GM23248 (cell line): ENCODE results near the gene GSTP1. TPM values are rescaled to one million over a fixed set of nuclear protein-coding genes. Genes with fewer than 3 reads are reported as not detected.

Experiments used
- DNase-seq: peaks from one replicate; pipeline ENCODE4 v3.0.0-alpha.2; 2015
- H2AFZ ChIP-seq: fragments of 200-600 bp; sonication (generic); 2 replicates; pipeline ENCODE4 v1.6.1; 2016; ENCODE audit warnings: antibody characterized with exemption
- H3F3A ChIP-seq: fragments of 200-600 bp; sonication (generic); 2 replicates; pipeline ENCODE4 v1.6.1; 2016; ENCODE audit warnings: mild to moderate bottlenecking, antibody characterized with exemption, mixed run types; ENCODE audit not compliant: insufficient read depth
- H3K27ac ChIP-seq: fragments of 200-600 bp; sonication (generic); 2 replicates; pipeline ENCODE4 v1.5.1; 2016; ENCODE audit warnings: mild to moderate bottlenecking
- H3K27me3 ChIP-seq: fragments of 200-600 bp; sonication (generic); replicated peaks from 2 replicates; pipeline ENCODE4 v1.6.1; 2016; ENCODE audit warnings: mild to moderate bottlenecking; ENCODE audit not compliant: insufficient read depth
- H3K36me3 ChIP-seq: fragments of 200-600 bp; sonication (generic); 2 replicates; pipeline ENCODE4 v1.6.1; 2016; ENCODE audit warnings: low read depth, mild to moderate bottlenecking
- H3K4me1 ChIP-seq: fragments of 200-600 bp; sonication (generic); 2 replicates; pipeline ENCODE4 v1.6.1; 2016; ENCODE audit warnings: mild to moderate bottlenecking; ENCODE audit not compliant: insufficient read depth
- H3K4me2 ChIP-seq: fragments of 200-600 bp; sonication (generic); one replicate; pipeline ENCODE4 v1.6.1; 2016; ENCODE audit warnings: mild to moderate bottlenecking; ENCODE audit not compliant: unreplicated experiment
- H3K4me3 ChIP-seq: fragments of 200-600 bp; sonication (generic); 2 replicates; pipeline ENCODE4 v1.5.1; 2016; ENCODE audit warnings: mild to moderate bottlenecking
- H3K79me2 ChIP-seq: fragments of 200-600 bp; sonication (generic); 2 replicates; pipeline ENCODE4 v1.6.1; 2016; ENCODE audit warnings: mild to moderate bottlenecking; ENCODE audit not compliant: insufficient read depth
- H3K9ac ChIP-seq: fragments of 200-600 bp; sonication (generic); 2 replicates; pipeline ENCODE4 v1.6.1; 2016; ENCODE audit warnings: mild to moderate bottlenecking
- H3K9me2 ChIP-seq: fragments of 200-600 bp; sonication (generic); 2 replicates; pipeline ENCODE4 v1.6.1; 2016; ENCODE audit warnings: mixed run types, mild to moderate bottlenecking, moderate library complexity; ENCODE audit not compliant: insufficient read depth
- H3K9me3 ChIP-seq: fragments of 200-600 bp; sonication (generic); one replicate; pipeline ENCODE4 v1.6.1; 2017; ENCODE audit warnings: low read depth
- H4K20me1 ChIP-seq: fragments of 200-600 bp; sonication (generic); 2 replicates; pipeline ENCODE4 v1.6.0; 2016; ENCODE audit not compliant: insufficient read depth
- EZH2 ChIP-seq: fragments of 200-600 bp; sonication (generic); IDR thresholded peaks from 2 replicates; pipeline ENCODE4 v1.6.1; 2018; ENCODE audit warnings: antibody characterized with exemption, mild to moderate bottlenecking; ENCODE audit not compliant: insufficient read depth, poor library complexity, severe bottlenecking
- EZH2phosphoT487 ChIP-seq: fragments of 200-600 bp; sonication (generic); IDR thresholded peaks from 2 replicates; pipeline ENCODE4 v1.6.1; 2018; ENCODE audit warnings: antibody characterized with exemption, moderate library complexity, mild to moderate bottlenecking, low read depth; ENCODE audit not compliant: insufficient read depth
- WGBS, 2 experiments: methylation state at CpG; one replicate each; pipeline ENCODE4 v1.1.6; 2015 to 2017; ENCODE audit warnings: low lambda C conversion rate in 2 of 2, low coverage in 1 of 2; ENCODE audit errors: missing lambda C conversion rate in 2 of 2; 5-methylcytosine and 5-hydroxymethylcytosine counted together
- in situ Hi-C: fragments of 300-500 bp; cut with MboI; formaldehyde crosslinking; loops from 2 replicates; pipeline ENCODE4 v1.15.0; 2020
- polyA plus RNA-seq: library from polyadenylated mRNA; unstranded; fragments of >200 nt; fragmentation: Nextera tagmentation; extraction: Ambion mirVana; gene quantifications from 2 replicates; pipeline ENCODE4 v1.2.1, GENCODE V29; 2016
- total RNA-seq: library from RNA; depleted of rRNA; stranded (reverse); fragments of >200 nt; shearing (Covaris generic); gene quantifications from 2 replicates; pipeline ENCODE4 v1.2.3, GENCODE V29; 2014

GSTP1 gene
- total and polyA plus RNA-seq, 2 experiments from 2014 or later: 606 to 743 TPM

DNA sequence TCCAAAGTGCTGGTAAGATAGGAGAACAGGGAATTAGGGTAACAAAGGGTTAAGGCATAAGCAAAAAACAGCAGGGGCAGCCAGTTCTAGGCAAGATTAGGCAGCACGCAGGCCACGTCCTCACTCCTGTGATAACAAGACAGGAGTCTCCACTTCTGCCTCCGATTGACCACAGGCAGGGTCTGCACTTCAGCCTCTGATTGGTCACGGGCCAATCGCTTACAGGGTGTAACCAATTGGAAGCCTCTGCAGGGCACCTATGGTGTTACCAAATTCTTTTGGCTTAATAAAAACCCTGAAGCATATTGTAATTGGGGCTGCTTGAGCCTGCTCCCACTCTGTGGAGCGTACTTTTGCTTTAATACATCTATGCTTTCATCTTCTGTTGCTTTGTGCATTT lies 12.2 kb upstream of the GSTP1 start:
- H3K4me2 ChIP-seq: no peak overlapping the region
- H3K9ac ChIP-seq: no peak overlapping the region
- H4K20me1 ChIP-seq: no peaks in the 10 kb centered on the region
- no peak overlapping the region for H3K27ac ChIP-seq
- no peaks in the 10 kb centered on the region for H3K4me1 ChIP-seq
- no peaks in the 10 kb centered on the region for H3K36me3 ChIP-seq
- H3K9me3 ChIP-seq: no peaks in the 10 kb centered on the region
- no peaks in the 10 kb centered on the region for H3K79me2 ChIP-seq
- H2AFZ ChIP-seq: no peak overlapping the region
- 35 to 36% methylated on average over 6 of the region's 6 CpGs for WGBS, 2 experiments
- 0 out of 2 replicates have a peak, but pooled peaks cover 5% of the 10 kb centered on the region for H3F3A ChIP-seq
- DNase-seq: no peak
- in situ Hi-C loops: no loop called here
- TF ChIP-seq EZH2phosphoT487 (no peak), EZH2 (no peak)
- no peak overlapping the region for H3K4me3 ChIP-seq
- H3K27me3 ChIP-seq: peaks cover 38% of the 10 kb centered on the region
- no peaks in the 10 kb centered on the region for H3K9me2 ChIP-seq

DNA sequence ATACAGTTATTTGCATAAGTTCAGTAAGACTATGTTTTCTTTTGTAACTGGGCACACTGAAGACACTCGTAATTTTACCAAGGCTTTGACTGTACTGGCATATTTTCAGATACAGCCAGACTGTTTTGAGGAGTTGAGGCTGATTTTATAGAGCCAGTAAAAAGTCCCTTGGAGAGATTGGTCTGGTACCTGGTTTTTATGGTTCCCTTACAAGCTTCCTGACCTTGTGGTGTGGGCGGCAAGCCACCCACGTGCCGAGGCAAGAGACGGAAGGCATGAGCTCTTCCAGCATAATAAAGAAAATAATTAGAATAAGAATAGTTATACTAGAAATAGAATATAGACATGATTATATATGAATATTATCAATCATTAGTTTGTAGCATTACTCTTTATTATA lies 11.3 kb upstream of the GSTP1 start:
- H3K4me3 ChIP-seq: no peak overlapping the region
- no peak overlapping the region for H3K9ac ChIP-seq
- no peaks in the 10 kb centered on the region for H3K9me2 ChIP-seq
- no peaks in the 10 kb centered on the region for H4K20me1 ChIP-seq
- H3K9me3 ChIP-seq: no peaks in the 10 kb centered on the region
- no peak for TF ChIP-seq EZH2
- TF ChIP-seq EZH2phosphoT487: no peak
- H3K27me3 ChIP-seq: peaks cover 40% of the 10 kb centered on the region
- no peak for DNase-seq
- 0 out of 2 replicates have a peak, but pooled peaks cover 5% of the 10 kb centered on the region for H3F3A ChIP-seq
- 2 to 4% methylated on average over 5 of the region's 5 CpGs for WGBS, 2 experiments
- no peak overlapping the region for H2AFZ ChIP-seq
- no peak overlapping the region for H3K27ac ChIP-seq
- H3K4me2 ChIP-seq: no peak overlapping the region
- H3K4me1 ChIP-seq: no peaks in the 10 kb centered on the region
- no peaks in the 10 kb centered on the region for H3K36me3 ChIP-seq
- in situ Hi-C loops: no loop called here
- H3K79me2 ChIP-seq: no peaks in the 10 kb centered on the region

DNA sequence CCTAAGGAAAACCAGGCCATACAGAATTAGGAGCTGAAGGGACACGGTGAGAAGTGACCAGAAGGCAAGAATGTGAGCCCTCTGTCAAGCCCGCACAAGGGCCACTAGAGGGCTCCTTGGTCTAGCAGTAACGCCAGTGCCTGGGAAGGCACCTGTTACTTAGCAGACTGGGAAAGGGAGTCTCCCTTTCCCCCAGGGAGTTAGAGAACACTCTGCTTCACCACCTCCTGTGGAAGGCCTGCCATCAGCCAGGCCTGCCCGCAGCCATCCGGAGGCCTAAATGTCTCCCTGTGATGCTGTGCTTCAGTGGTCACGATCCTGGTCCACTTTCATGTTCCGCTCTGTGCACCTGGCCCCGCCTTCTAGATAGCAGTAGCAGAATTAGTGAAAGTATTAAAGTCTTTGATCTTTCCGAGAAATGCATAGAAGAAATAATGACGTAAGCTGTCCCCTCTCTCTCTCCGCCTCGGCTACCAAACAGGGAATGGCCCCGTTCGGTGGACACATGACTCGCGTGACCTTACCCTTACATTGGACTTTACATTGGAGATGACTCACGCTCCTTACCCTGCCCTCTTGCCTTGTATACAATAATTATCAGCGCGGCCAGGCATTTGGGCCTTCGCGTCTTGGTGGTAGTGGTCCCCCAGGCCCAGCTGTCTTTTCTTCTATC lies 10.7 kb upstream of the GSTP1 start:
- Histone ChIP-seq H3K9me3 (no peaks in the 10 kb centered on the region), H3K9me2 (no peaks in the 10 kb centered on the region), H3K27me3 (peaks cover 40% of the 10 kb centered on the region), H4K20me1 (no peaks in the 10 kb centered on the region), H3K4me3 (no peak overlapping the region), H3K4me1 (no peaks in the 10 kb centered on the region), H3F3A (0 out of 2 replicates have a peak, but pooled peaks cover 5% of the 10 kb centered on the region), H3K79me2 (no peaks in the 10 kb centered on the region), H3K9ac (no peak overlapping the region), H3K27ac (no peak overlapping the region), H2AFZ (no peak overlapping the region), H3K4me2 (no peak overlapping the region), H3K36me3 (no peaks in the 10 kb centered on the region)
- in situ Hi-C loops: no loop called here
- 55% methylated on average over 21 of the region's 21 CpGs for WGBS, 2 experiments
- peak; percentile 73 for DNase-seq
- no peak for TF ChIP-seq EZH2
- TF ChIP-seq EZH2phosphoT487: no peak

DNA sequence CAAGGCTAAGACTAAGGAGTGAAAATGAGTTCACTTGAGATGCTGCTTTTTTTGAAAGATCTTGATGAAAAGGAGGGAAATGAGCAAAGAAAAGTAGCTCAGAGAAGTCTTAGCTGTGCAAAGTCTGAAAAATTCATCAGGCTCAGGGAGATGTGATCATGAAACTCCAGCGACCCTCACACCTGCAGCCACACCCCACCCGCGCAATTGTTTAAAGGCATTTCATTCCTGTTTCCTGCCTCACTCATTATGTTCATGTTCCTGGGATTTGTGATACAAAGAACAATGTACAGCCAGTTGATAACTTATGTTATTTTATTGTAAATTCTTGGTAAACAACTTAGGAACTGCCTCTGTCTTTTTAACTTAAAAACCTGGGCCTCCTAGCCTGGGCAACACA lies 8.7 kb upstream of the GSTP1 start:
- no peak overlapping the region for H3K4me3 ChIP-seq

More for the DNA sequence above, 8.7 kb upstream of the GSTP1 start:
- H3F3A ChIP-seq: 0 out of 2 replicates have a peak, but pooled peaks cover 5% of the 10 kb centered on the region
- no peak overlapping the region for H3K4me2 ChIP-seq
- WGBS, 2 experiments: 67 to 75% methylated on average over 3 of the region's 3 CpGs
- no peak overlapping the region for H3K27ac ChIP-seq
- peaks cover 40% of the 10 kb centered on the region for H3K27me3 ChIP-seq
- H2AFZ ChIP-seq: no peak overlapping the region
- H3K9me3 ChIP-seq: no peaks in the 10 kb centered on the region
- no peaks in the 10 kb centered on the region for H3K79me2 ChIP-seq
- H4K20me1 ChIP-seq: no peaks in the 10 kb centered on the region
- no peaks in the 10 kb centered on the region for H3K36me3 ChIP-seq
- TF ChIP-seq EZH2: no peak
- TF ChIP-seq EZH2phosphoT487: no peak
- no peaks in the 10 kb centered on the region for H3K9me2 ChIP-seq
- no peak for DNase-seq
- no peak overlapping the region for H3K9ac ChIP-seq
- in situ Hi-C loops: no loop called here
- no peaks in the 10 kb centered on the region for H3K4me1 ChIP-seq
